PC-3 (cell line): ENCODE results near the gene ELOVL5. TPM values are rescaled to one million over a fixed set of nuclear protein-coding genes. Genes with fewer than 3 reads are reported as not detected.
A peak's percentile ranks its signal among the peaks of the same experiment; 100 is the strongest.

Source experiments
- ATAC-seq: fragments of 200-7000 bp; cut with Tn5 transposase; 2 replicates; pipeline ENCODE4 v1.9.1; 2020; ENCODE audit warnings: mild to moderate bottlenecking, moderate library complexity
- BruUV-seq: library from RNA; stranded (reverse); fragments of 400-500 nt; replicated peaks from 2 replicates; lab custom pipeline; 2021; lab: Mats Ljungman, UMichigan
- CTCF ChIA-PET: fragments of 300-600 bp; sonication (Branson Sonifier 250); formaldehyde crosslinking; loops from one replicate; lab custom pipeline; 2022; ENCODE audit warnings: antibody characterized with exemption; lab: Charles Lee
- POLR2A ChIA-PET: fragments of 300-600 bp; sonication (Branson Sonifier 250); formaldehyde crosslinking; loops from one replicate; lab custom pipeline; 2022; ENCODE audit warnings: antibody characterized with exemption; ENCODE audit not compliant: unreplicated experiment; lab: Charles Lee
- DNase-seq: peaks from one replicate; pipeline ENCODE4 v3.0.0-alpha.2; 2015
- H2AFZ ChIP-seq: fragments of 300-600 bp; sonication (generic); 2 replicates; pipeline ENCODE4 v1.6.0; 2016; ENCODE audit warnings: antibody characterized with exemption, low read length
- H3F3A ChIP-seq: fragments of 300-600 bp; sonication (generic); one replicate; pipeline ENCODE4 v1.6.0; 2017; ENCODE audit warnings: antibody characterized with exemption, low read length, control low read depth, mild to moderate bottlenecking; ENCODE audit not compliant: unreplicated experiment
- H3K27ac ChIP-seq: fragments of 300-600 bp; sonication (generic); 2 replicates; pipeline ENCODE4 v1.5.1; 2016; ENCODE audit warnings: mild to moderate bottlenecking, low read length
- H3K27me3 ChIP-seq: fragments of 300-600 bp; sonication (generic); 2 replicates; pipeline ENCODE4 v1.6.1; 2016; ENCODE audit warnings: low read length, mixed read lengths
- H3K36me3 ChIP-seq: fragments of 300-600 bp; sonication (generic); 2 replicates; pipeline ENCODE4 v1.6.1; 2016; ENCODE audit warnings: low read depth, mixed run types, low read length, mixed read lengths
- H3K4me1 ChIP-seq: fragments of 300-600 bp; sonication (generic); 2 replicates; pipeline ENCODE4 v1.5.1; 2016; ENCODE audit warnings: low read length; ENCODE audit not compliant: insufficient read depth
- H3K4me2 ChIP-seq: fragments of 300-600 bp; sonication (generic); 2 replicates; pipeline ENCODE4 v1.6.0; 2016; ENCODE audit warnings: low read length
- H3K4me3 ChIP-seq: fragments of 300-600 bp; sonication (generic); 2 replicates; pipeline ENCODE4 v1.5.1; 2016; ENCODE audit warnings: mild to moderate bottlenecking, low read length, mixed read lengths
- H3K79me2 ChIP-seq: fragments of 300-600 bp; sonication (generic); 2 replicates; pipeline ENCODE4 v1.6.1; 2017; ENCODE audit warnings: low read length, mixed read lengths
- H3K9ac ChIP-seq: fragments of 300-600 bp; sonication (generic); 2 replicates; pipeline ENCODE4 v1.6.0; 2016; ENCODE audit warnings: mild to moderate bottlenecking, low read length
- H3K9me2 ChIP-seq: fragments of 300-600 bp; sonication (generic); replicated peaks from 2 replicates; pipeline ENCODE4 v1.6.1; 2016; ENCODE audit warnings: mixed run types, low read length, mixed read lengths
- H3K9me3 ChIP-seq: fragments of 300-600 bp; sonication (generic); 2 replicates; pipeline ENCODE4 v1.6.1; 2016; ENCODE audit warnings: low read length, mixed read lengths
- H4K20me1 ChIP-seq: fragments of 300-600 bp; sonication (generic); 2 replicates; pipeline ENCODE4 v1.6.1; 2016; ENCODE audit warnings: low read length, mixed read lengths
- CTCF ChIP-seq: fragments of 300-600 bp; sonication (generic); conservative IDR thresholded peaks from 2 replicates; pipeline ENCODE4 v1.5.1; 2017; ENCODE audit warnings: antibody characterized with exemption, low read depth, mild to moderate bottlenecking, low read length
- EZH2 ChIP-seq: fragments of 300-600 bp; sonication (generic); IDR thresholded peaks from one replicate; pipeline ENCODE4 v1.6.1; 2017; ENCODE audit warnings: antibody characterized with exemption, mild to moderate bottlenecking, low read length; ENCODE audit not compliant: unreplicated experiment
- EZH2phosphoT487 ChIP-seq: fragments of 300-600 bp; sonication (generic); IDR thresholded peaks from 2 replicates; pipeline ENCODE4 v1.6.1; 2018; ENCODE audit warnings: mild to moderate bottlenecking, antibody characterized with exemption, low read length, borderline replicate concordance
- intact Hi-C: fragments of 100-400 bp; cut with micrococcal nuclease; formaldehyde crosslinking; loops from 2 replicates; pipeline ENCODE4 v1.9.0; 2023
- total RNA-seq: library from RNA; depleted of rRNA; stranded (reverse); fragments of >200 nt; gene quantifications from 2 replicates; pipeline ENCODE4 v1.2.3, GENCODE V29; 2014

Gene ELOVL5
- total RNA-seq, 1 experiment from 2014 or later: 62.7 TPM

GRCh38 chr6:53316142-53316541, 32.6 kb downstream of the ELOVL5 start:
- Histone ChIP-seq H3K27ac (no peak overlapping the region), H3K36me3 (no peaks in the 10 kb centered on the region), H3K4me3 (no peak overlapping the region), H3K79me2 (peaks cover 91% of the 10 kb centered on the region), H4K20me1 (0 out of 2 replicates have a peak, but pooled peaks cover 3% of the 10 kb centered on the region), H3F3A (no peaks in the 10 kb centered on the region), H3K9ac (no peak overlapping the region), H3K9me3 (no peaks in the 10 kb centered on the region), H3K27me3 (no peaks in the 10 kb centered on the region), H3K9me2 (no peaks in the 10 kb centered on the region), H3K4me2 (no peak overlapping the region), H2AFZ (no peak overlapping the region), H3K4me1 (peaks cover 20% of the 10 kb centered on the region)
- ChIA-PET CTCF (no interaction called here), POLR2A (interaction anchor here (0.6 kb wide), 1 partner anchor 21 kb away, joined by 3 read pairs; no protein-coding TSS in a partner anchor)
- intact Hi-C loops: no loop called here
- no peak for ATAC-seq
- no peak for DNase-seq
- no TSS peak for BruUV-seq
- TF ChIP-seq CTCF: no peak
- no peak for TF ChIP-seq EZH2
- TF ChIP-seq EZH2phosphoT487: no peak

- Histone ChIP-seq H2AFZ (no peak overlapping the region), H3K4me1 (peaks cover 24% of the 10 kb centered on the region), H3K4me3 (no peak overlapping the region), H3K4me2 (peak overlapping the region; percentile 40), H3K27me3 (no peaks in the 10 kb centered on the region), H3K9ac (no peak overlapping the region), H3K27ac (peak overlapping the region; percentile 3), H3F3A (no peaks in the 10 kb centered on the region), H3K9me2 (no peaks in the 10 kb centered on the region), H3K36me3 (no peaks in the 10 kb centered on the region), H4K20me1 (0 out of 2 replicates have a peak, but pooled peaks cover 3% of the 10 kb centered on the region), H3K79me2 (peaks cover 91% of the 10 kb centered on the region), H3K9me3 (no peaks in the 10 kb centered on the region)
- no TSS peak for BruUV-seq
- TF ChIP-seq CTCF (no peak), EZH2 (no peak), EZH2phosphoT487 (no peak)
- ATAC-seq (peak; percentile 71), DNase-seq (no peak)
- CTCF ChIA-PET: no interaction called here
- POLR2A ChIA-PET: interaction anchor here (0.6 kb wide), 1 partner anchor 22 kb away, joined by 3 read pairs; no protein-coding TSS in a partner anchor
- intact Hi-C loops: no loop called here
These were observed 33.5 kb downstream of the ELOVL5 start for GRCh38 chr6:53315086-53315724.

- H3K9me3 ChIP-seq: no peaks in the 10 kb centered on the region
- no peak overlapping the region for H3K4me2 ChIP-seq
- no peak for DNase-seq
- no TSS peak for BruUV-seq
- CTCF ChIA-PET: no interaction called here
- H3K27me3 ChIP-seq: no peaks in the 10 kb centered on the region
- no peak overlapping the region for H3K4me3 ChIP-seq
- no peak overlapping the region for H2AFZ ChIP-seq
- no peak for ATAC-seq
- POLR2A ChIA-PET: no interaction called here
- no peaks in the 10 kb centered on the region for H3K9me2 ChIP-seq
- no peak overlapping the region for H3K9ac ChIP-seq
- no peaks in the 10 kb centered on the region for H3F3A ChIP-seq
- TF ChIP-seq EZH2phosphoT487: no peak
- no peak for TF ChIP-seq CTCF
- TF ChIP-seq EZH2: no peak
- H3K27ac ChIP-seq: no peak overlapping the region
- peaks cover 28% of the 10 kb centered on the region for H3K4me1 ChIP-seq
- intact Hi-C loops: no loop called here
- peaks cover 95% of the 10 kb centered on the region for H3K79me2 ChIP-seq
- 0 out of 2 replicates have a peak, but pooled peaks cover 3% of the 10 kb centered on the region for H4K20me1 ChIP-seq
- no peaks in the 10 kb centered on the region for H3K36me3 ChIP-seq
These were observed 34.9 kb downstream of the ELOVL5 start for GRCh38 chr6:53313784-53314400.
